HG03432 (cell line): ENCODE measurements around the gene TCF19.

Source experiments
- ATAC-seq: cut with Tn5 transposase; IDR thresholded peaks from one replicate; pipeline ENCODE4 v1.9.1; 2021; ENCODE audit warnings: mild to moderate bottlenecking, moderate library complexity; ENCODE audit not compliant: unreplicated experiment

The TCF19 gene

DNA sequence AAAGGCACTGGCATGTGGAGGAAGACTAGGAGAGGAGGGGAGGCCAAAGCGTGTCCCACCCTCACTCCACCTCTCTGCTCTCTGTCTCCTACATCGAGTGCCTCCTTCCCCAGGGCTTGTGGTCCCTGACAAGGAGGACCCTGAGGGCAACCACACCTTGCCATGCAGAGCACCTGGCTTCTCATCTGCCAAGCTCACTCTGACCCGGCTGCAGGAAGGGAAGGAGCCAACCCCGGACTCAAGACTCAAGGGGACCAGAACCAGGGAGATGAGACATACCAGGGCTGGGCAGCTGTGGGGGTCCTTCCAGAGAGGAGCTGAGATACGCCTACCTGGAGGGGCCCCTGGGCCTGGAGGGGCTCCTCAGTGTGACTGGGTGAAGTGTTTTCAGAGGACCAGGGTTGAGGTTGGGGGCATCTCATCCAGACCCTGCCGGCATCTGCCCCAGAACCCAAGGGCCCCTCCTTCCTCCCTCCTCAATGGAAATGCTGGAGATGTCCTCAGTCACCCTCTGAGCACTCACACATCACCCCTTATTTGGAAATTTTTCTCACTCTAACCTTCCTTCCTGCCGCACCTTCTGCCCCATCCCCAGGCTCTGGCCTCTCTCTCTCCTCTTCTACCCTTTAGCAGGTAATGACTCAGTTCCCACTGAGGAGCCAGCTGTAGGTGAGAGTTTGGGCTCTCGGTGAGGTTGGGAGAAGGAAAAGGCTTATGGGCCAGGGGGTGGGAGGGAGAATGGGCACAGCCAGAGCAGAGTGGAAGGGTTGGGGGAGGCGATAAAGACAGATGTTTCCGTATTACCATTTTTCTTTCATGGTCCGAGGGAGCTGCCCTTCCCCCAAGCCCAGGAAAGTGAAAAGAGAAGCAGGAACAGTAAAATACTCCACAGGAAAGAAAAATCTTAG, 44.1 kb downstream of the TCF19 start:
- no peak for ATAC-seq

- ATAC-seq: peak; percentile 52
Measured at GRCh38 chr6:31203345-31203979, 45.1 kb downstream of the TCF19 start.

DNA sequence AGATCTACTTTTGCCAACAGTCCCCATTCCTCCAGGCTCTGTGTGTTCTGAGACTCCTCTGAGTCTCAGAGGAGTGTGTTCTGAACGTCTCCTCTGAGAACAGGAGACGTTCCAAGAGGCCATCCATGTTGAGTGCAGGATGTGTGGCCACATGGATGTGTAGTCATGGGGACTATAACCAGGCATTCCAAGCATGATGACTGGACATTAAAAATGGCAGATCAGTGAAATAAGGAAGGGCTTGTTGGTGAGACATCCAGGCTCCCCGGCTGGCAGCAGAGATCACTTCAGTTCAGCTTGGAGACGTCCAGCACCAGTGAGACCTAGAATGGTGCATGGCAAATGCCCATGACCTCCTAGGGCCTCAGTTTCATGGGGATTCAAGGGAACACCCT, 46.4 kb downstream of the TCF19 start:
- ATAC-seq: no peak

DNA sequence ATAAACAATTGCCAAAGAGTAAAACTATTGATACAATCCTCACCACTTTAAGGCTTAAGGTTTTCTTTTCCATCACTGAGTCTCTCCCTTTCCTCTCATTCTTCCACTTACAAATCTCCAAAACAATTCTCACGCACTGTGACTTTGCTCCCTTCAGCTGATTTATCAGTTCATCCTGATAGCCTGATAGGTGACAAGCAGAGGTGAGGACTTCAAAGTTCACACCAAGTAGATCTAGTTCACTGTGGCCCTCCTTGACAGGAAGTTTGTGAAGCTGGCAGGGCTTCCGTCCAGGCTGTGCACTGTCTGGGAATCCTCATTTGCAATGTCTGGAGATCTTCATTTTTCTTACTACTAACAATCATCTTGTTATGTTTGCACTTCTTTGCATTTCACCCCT, 47.2 kb downstream of the TCF19 start:
- ATAC-seq: no peak

DNA sequence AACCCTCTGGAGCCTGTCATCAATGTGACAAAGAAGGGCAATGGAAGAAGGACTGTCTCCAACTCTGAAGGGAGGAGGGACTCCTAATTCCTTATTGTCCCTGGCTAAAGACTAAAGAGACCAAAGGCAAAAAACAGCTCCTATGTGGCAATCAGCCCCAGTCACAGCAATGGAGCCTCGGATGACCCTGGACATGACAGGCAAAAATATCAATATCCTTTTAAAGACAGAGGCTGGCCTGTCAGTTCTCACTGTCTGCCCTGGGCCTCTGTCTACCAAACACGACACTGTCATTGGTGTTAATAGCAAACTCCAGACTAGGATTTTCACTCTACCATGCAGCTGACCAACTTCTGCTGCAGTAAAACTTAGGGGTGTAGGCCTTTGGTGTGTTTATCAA, 50.1 kb downstream of the TCF19 start:
- no peak for ATAC-seq

- ATAC-seq: no peak
Measured at GRCh38 chr6:31209137-31209536, 50.7 kb downstream of the TCF19 start.

DNA sequence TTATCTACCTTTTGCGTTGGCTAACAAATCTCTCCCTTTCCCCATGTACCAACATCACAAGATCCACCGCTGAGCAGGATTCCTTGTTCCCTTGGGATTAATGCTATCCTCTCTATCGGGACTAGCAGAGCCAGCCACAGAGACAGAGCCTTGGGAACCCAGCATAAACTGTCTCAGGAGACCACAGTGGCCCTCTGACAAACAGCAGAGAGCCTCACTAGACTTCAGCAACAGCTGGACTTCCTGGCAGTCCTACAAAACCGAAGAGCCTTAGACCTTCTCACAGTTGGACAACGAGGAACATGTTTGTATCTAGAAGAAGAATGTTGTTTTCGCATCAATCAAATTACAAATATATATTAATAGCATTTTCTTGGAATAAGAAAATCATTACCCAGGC, 51.7 kb downstream of the TCF19 start:
- ATAC-seq: no peak

DNA sequence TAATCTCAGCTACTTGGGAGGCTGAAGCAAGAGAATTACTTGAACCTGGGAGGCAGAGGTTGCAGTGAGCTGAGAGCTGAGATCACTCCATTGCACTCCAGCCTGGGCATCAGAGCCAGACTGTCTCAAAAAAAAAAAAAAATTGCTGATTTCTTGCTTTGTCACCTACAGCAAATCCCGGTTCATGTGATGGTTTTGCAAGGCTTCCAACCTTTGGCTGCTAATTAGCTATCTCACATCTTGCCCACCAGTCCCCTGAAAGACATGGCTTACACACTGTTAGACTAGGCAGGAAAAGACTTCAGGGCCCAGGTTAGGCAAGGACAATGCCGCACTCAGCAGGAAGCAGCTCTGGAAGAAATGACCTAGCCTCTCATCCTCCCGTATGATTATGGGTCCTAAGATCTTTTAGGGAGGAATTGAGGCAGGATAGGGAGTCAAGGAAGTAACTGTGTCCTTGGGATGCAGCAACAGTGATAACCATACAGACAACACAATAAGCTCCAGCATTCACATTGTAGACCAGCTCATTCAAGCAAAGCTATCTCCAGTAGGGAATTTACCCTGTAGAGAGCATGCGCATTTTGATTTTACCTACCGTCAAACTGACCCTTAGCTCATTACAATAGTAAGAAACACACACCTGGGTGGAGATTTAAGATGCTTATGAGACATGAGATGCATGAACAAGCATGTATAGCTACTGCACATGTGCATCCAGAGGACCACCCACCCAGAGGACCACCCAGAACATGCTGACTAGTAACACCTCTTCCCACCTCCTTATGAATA, 52.5 kb downstream of the TCF19 start:
- no peak for ATAC-seq
